K562 (cell line): ENCODE results near the gene PDIA3. TPM values are rescaled to one million over a fixed set of nuclear protein-coding genes. Genes with fewer than 3 reads are reported as not detected.

Source experiments
- ATAC-seq: fragments of 200-7000 bp; cut with Tn5 transposase; 3 replicates; pipeline ENCODE4 v1.9.1; 2020; ENCODE audit warnings: moderate library complexity
- BruUV-seq: library from RNA; stranded (reverse); fragments of 400-500 nt; replicated peaks from 2 replicates; lab custom pipeline; 2021; lab: Mats Ljungman, UMichigan
- CTCF ChIA-PET: fragments of 300-600 bp; formaldehyde crosslinking; extraction: SDS; loops from one replicate; lab custom pipeline; 2021; ENCODE audit warnings: low intra/inter-chr PET ratio; lab: Yijun Ruan, JAX
- POLR2A ChIA-PET: fragments of 300-600, 350-650 bp; sonication (Branson Sonifier 250); formaldehyde crosslinking; extraction: SDS; loops from one replicate; lab custom pipeline; 2021; ENCODE audit warnings: antibody characterized with exemption, inconsistent platforms; lab: Yijun Ruan, JAX
- DNase-seq, 4 experiments: peaks; one replicate each; pipeline versions ENCODE4 v3.0.0 to v3.0.0-alpha.2; 2011 to 2018; ENCODE audit warnings: low spot score in 3 of 4, mixed read lengths in 3 of 4; ENCODE audit errors: extremely low read depth in 1 of 4
- FAIRE-seq: peaks from 2 replicates; lab custom pipeline; 2011; peaks lifted over from hg19 to GRCh38; lab: Jason Lieb, UNC
- H2AFZ ChIP-seq: 2 replicates; pipeline ENCODE4 v1.6.0; 2011; ENCODE audit warnings: low read depth, low read length, control low read depth, inconsistent platforms
- H3K27ac ChIP-seq: fragments of 200-600 bp; 3 replicates; pipeline ENCODE4 v1.8.0; 2011; ENCODE audit warnings: low read depth, mild to moderate bottlenecking, control low read depth, inconsistent platforms, low read length, moderate library complexity, mixed read lengths; ENCODE audit errors: extremely low read depth
- H3K27me3 ChIP-seq, 2 experiments: fragments of 300-600 bp in 1 of 2; 2 replicates in 1 of 2; 3 replicates in 1 of 2; pipeline versions ENCODE4 v1.6.0 to v1.8.0; 2011; ENCODE audit warnings: inconsistent platforms in 2 of 2, low read length in 2 of 2, mild to moderate bottlenecking in 1 of 2, mixed read lengths in 1 of 2, moderate library complexity in 1 of 2; ENCODE audit not compliant: control insufficient read depth in 2 of 2, insufficient read depth in 2 of 2
- H3K36me3 ChIP-seq: fragments of 300-600 bp; 3 replicates; pipeline ENCODE4 v1.8.0; 2011; ENCODE audit warnings: mild to moderate bottlenecking, low read length, inconsistent platforms; ENCODE audit not compliant: control insufficient read depth, insufficient read depth
- H3K4me1 ChIP-seq, 2 experiments: fragments of 200-600 bp in 1 of 2; replicated peaks in 1 of 2; 2 replicates in 1 of 2; 3 replicates in 1 of 2; pipeline versions ENCODE4 v1.5.1 to v1.8.0; 2011; ENCODE audit warnings: inconsistent platforms in 2 of 2, low read length in 2 of 2, mild to moderate bottlenecking in 1 of 2, mixed read lengths in 1 of 2, moderate library complexity in 1 of 2; ENCODE audit not compliant: control insufficient read depth in 2 of 2, insufficient read depth in 2 of 2
- H3K4me2 ChIP-seq: 2 replicates; pipeline ENCODE4 v1.6.1; 2011; ENCODE audit warnings: low read length, control low read depth, inconsistent platforms, mixed read lengths; ENCODE audit not compliant: insufficient read depth
- H3K4me3 ChIP-seq: fragments of 200-600 bp; sonication (generic), shearing (Covaris generic); 2 replicates; pipeline ENCODE4 v1.5.1; 2016; ENCODE audit warnings: control low read depth, inconsistent platforms
- H3K79me2 ChIP-seq: fragments of 200-600 bp; 3 replicates; pipeline ENCODE4 v1.8.0; 2011; ENCODE audit warnings: low read length, inconsistent platforms; ENCODE audit not compliant: control insufficient read depth, insufficient read depth
- H3K9ac ChIP-seq, 2 experiments: 2 replicates each; pipeline versions ENCODE4 v1.6.0 to v1.6.1; 2011; ENCODE audit warnings: low read depth in 2 of 2, low read length in 2 of 2, control low read depth in 1 of 2, inconsistent platforms in 1 of 2, mild to moderate bottlenecking in 1 of 2, mixed read lengths in 1 of 2; ENCODE audit not compliant: insufficient read depth in 1 of 2
- H3K9me1 ChIP-seq: one replicate; pipeline ENCODE4 v1.6.0; 2011; ENCODE audit warnings: inconsistent platforms, mild to moderate bottlenecking, low read length, moderate library complexity; ENCODE audit not compliant: control insufficient read depth, insufficient read depth
- H3K9me3 ChIP-seq: replicated peaks from 2 replicates; pipeline ENCODE4 v1.5.1; 2011; ENCODE audit warnings: low read depth, low read length, inconsistent platforms; ENCODE audit not compliant: control insufficient read depth, insufficient read depth
- H4K20me1 ChIP-seq: replicated peaks from 2 replicates; pipeline ENCODE4 v1.6.1; 2011; ENCODE audit warnings: low read length, inconsistent platforms, mixed read lengths; ENCODE audit not compliant: control insufficient read depth, insufficient read depth
- BDP1 ChIP-seq: IDR thresholded peaks from 3 replicates; pipeline ENCODE4 v1.6.1; 2011; ENCODE audit not compliant: insufficient read length, insufficient read depth
- BMI1 ChIP-seq: fragments of 150-350 bp; IDR thresholded peaks from 2 replicates; pipeline ENCODE4 v1.6.1; 2014; ENCODE audit warnings: low read length
- DMBX1 ChIP-seq: fragments of 250-450 bp; sonication (Bioruptor Pico); IDR thresholded peaks from 2 replicates; pipeline ENCODE4 v1.8.0; 2022; ENCODE audit warnings: inconsistent platforms, mild to moderate bottlenecking, moderate library complexity, borderline replicate concordance
- ESRRB ChIP-seq: fragments of 250-450 bp; sonication (Bioruptor Pico); IDR thresholded peaks from 2 replicates; pipeline ENCODE4 v1.5.0; 2020; ENCODE audit warnings: mild to moderate bottlenecking, moderate library complexity, borderline replicate concordance
- GABPB1 ChIP-seq: sonication (generic); formaldehyde crosslinking; IDR thresholded peaks from 2 replicates; pipeline ENCODE4 v1.8.0; 2022; ENCODE audit warnings: mild to moderate bottlenecking, missing genetic modification reagents
- GATAD2A ChIP-seq: fragments of 450-650 bp; IDR thresholded peaks from 2 replicates; pipeline ENCODE4 v1.6.1; 2017
- GTF2F1 ChIP-seq: IDR thresholded peaks from 2 replicates; pipeline ENCODE4 v1.6.1; 2011; ENCODE audit warnings: low read depth, low read length, improper control_type of control experiment
- MYNN ChIP-seq, 2 experiments: sonication (generic); formaldehyde crosslinking in 1 of 2; IDR thresholded peaks; 2 replicates each; pipeline versions ENCODE4 v1.5.0 to v1.6.1; 2016 to 2020; ENCODE audit warnings: antibody characterized with exemption in 1 of 2, missing genetic modification reagents in 1 of 2
- NFE2 ChIP-seq: IDR thresholded peaks from 2 replicates; pipeline ENCODE4 v1.6.1; 2014; ENCODE audit warnings: antibody characterized with exemption, low read depth
- NFIC ChIP-seq: fragments of 450-650 bp; IDR thresholded peaks from 2 replicates; pipeline ENCODE4 v1.6.1; 2017; ENCODE audit warnings: mild to moderate bottlenecking, inconsistent platforms
- SNAPC5 ChIP-seq: fragments of 250-450 bp; sonication (Bioruptor Pico); IDR thresholded peaks from 2 replicates; pipeline ENCODE4 v1.8.0; 2021; ENCODE audit warnings: moderate library complexity, mild to moderate bottlenecking, inconsistent platforms
- TSC22D4 ChIP-seq: fragments of 450-650 bp; IDR thresholded peaks from 2 replicates; pipeline ENCODE4 v1.6.1; 2016; ENCODE audit warnings: missing genetic modification characterization, missing biosample characterization, control low read depth
- ZNF12 ChIP-seq: sonication (generic); formaldehyde crosslinking; IDR thresholded peaks from 2 replicates; pipeline ENCODE4 v1.4.0; 2020; ENCODE audit warnings: mild to moderate bottlenecking, missing genetic modification reagents
- WGBS: fragments of 100-300 bp; shearing (Covaris generic); methylation state at CpG from one replicate; pipeline ENCODE4 v1.1.6; 2016; ENCODE audit warnings: low coverage, mixed read lengths; ENCODE audit not compliant: insufficient coverage; ENCODE audit errors: missing lambda C conversion rate; 5-methylcytosine and 5-hydroxymethylcytosine counted together
- in situ Hi-C: fragments of 300-500 bp; cut with MboI; formaldehyde crosslinking; loops from 4 replicates; pipeline ENCODE4 v1.15.0; 2018; ENCODE audit warnings: inconsistent platforms, mixed read lengths
- intact Hi-C: fragments of 100-400 bp; cut with micrococcal nuclease; formaldehyde crosslinking; loops from 2 replicates; pipeline ENCODE4 v1.14.2; 2022
- polyA plus RNA-seq, 8 experiments: library from polyadenylated mRNA; depleted of rRNA in 4 of 8; stranded (reverse) in 5 of 8; unstranded in 3 of 8; fragments of >200 nt; fragmentation: Nextera tagmentation in 2 of 8; fragmentation: Illumina TruSeq in 1 of 8; extraction: Ambion mirVana in 2 of 8; extraction: Trizol in 1 of 8; gene quantifications; 2 replicates each; pipeline versions ENCODE4 v1.2.1 to v1.2.3, GENCODE V29; 2011 to 2014; ENCODE audit warnings: inconsistent platforms in 1 of 8, missing spikeins in 1 of 8
- total RNA-seq, 7 experiments: library from RNA; depleted of rRNA in 6 of 7; stranded (reverse); fragments of >200 nt in 6 of 7; fragmentation: Illumina TruSeq in 2 of 7; extraction: Trizol in 2 of 7; gene quantifications; 2 replicates each; pipeline versions ENCODE4 v1.2.1 to v1.2.3, GENCODE V29; 2011 to 2021; ENCODE audit warnings: low replicate concordance in 1 of 7

Gene PDIA3
- total and polyA plus RNA-seq, 9 of the 15 experiments (the other 6 are each of a cell fraction or from before 2014, with no cell fraction given) = 13.5 to 386 (median 149) TPM

- H4K20me1 ChIP-seq = no peaks in the 10 kb centered on the region; the same call in 1 of the 2 replicates
- H3K4me2 ChIP-seq = no peak overlapping the region
- ChIA-PET POLR2A (interaction anchor here (0.7 to 1.4 kb wide), 4 partner anchors 9 to 33 kb away, joined by 3 to 4 read pairs (median 3); partner anchors contain the start of gene SERF2), CTCF (no interaction called here)
- no peaks in the 10 kb centered on the region for H3K9me1 ChIP-seq
- no peak overlapping the region for H3K27ac ChIP-seq
- in situ Hi-C loops = no loop called here
- no peak for DNase-seq
- H3K4me3 ChIP-seq = no peak overlapping the region
- peaks cover 6% of the 10 kb centered on the region; the same call in 2 of the 3 replicates for H3K36me3 ChIP-seq
- no peaks in the 10 kb centered on the region; the same call in 1 of the 2 replicates for H3K9me3 ChIP-seq
- H3K79me2 ChIP-seq = no peaks in the 10 kb centered on the region
- intact Hi-C loops = no loop called here
- H2AFZ ChIP-seq = no peak overlapping the region
- ATAC-seq = no peak
- H3K27me3 ChIP-seq = no peaks in the 10 kb centered on the region
- peaks cover 3 to 19% of the 10 kb centered on the region in 2 experiments; a peak in 4 of 5 replicates for H3K4me1 ChIP-seq
- peak; percentile 15 for FAIRE-seq
- WGBS = 23% methylated on average over 1 of the region's 1 CpG
- no TSS peak for BruUV-seq
- H3K9ac ChIP-seq = no peak overlapping the region
- TF ChIP-seq TSC22D4 (no peak), NFIC (no peak), GABPB1 (CRISPR knock-in tag) (no peak), DMBX1 (CRISPR knock-in tag) (no peak), GTF2F1 (no peak), BDP1 (no peak), MYNN (IDR thresholded peaks at IDR 0.05) (no peak), MYNN (CRISPR knock-in tag; IDR thresholded peaks at IDR 0.05) (no peak), SNAPC5 (no peak), ZNF12 (CRISPR knock-in tag) (no peak), NFE2 (no peak), ESRRB (no peak), BMI1 (no peak), GATAD2A (no peak)
These were observed 32.8 kb downstream of the PDIA3 start for GRCh38 chr15:43779016-43779415.
